Measurements from ENCODE around the gene ACER3.
"Not testable (repeated sequence)": the region's sequence is repeated elsewhere in the genome, so short reads cannot be mapped to it uniquely, and the experiment has no call there.

ACER3 gene

GRCh38 chr11:76872959-76873827, 12.5 kb downstream of the ACER3 start:
- no peak for DNase-seq (ENCODE audit: low read depth)

DNA sequence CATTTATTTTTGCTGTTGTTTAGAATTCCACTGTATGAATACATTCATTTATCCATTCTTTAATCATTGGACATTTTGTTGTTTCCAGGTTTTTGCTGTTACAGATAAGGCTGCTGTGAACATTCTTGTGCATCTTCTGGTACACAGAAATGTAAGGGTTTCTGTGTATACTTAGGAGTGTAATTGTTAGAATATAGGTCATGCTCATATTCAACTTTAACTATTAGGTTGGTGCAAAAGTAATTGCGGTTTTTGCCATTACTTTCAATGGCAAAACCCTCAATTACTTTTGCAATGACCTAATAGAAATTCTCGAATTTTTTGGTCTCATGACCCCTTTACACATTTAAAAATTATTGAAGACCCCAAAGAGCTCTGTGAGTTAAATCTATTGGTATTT, 17.3 kb downstream of the ACER3 start:
- DNase-seq (ENCODE audit: low read depth) = no peak

DNA sequence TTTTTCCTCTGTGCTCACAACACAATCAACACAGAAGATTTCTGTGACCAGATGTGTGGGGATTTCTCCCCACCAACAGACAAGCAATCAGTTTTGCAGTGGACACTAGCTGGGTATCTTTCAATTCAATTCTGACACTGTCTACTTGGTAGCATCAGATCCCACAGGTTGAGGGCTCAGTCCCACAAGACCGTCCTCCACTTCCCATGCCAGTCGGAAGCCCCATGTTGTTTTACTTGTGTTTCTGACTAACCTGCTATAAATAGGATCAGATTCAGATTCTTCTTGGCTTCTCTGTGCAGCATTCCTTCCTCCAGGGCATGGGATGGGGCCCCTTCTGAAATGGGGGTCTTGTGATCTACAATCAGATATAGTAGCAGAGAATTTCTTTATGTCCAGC, 19.6 kb downstream of the ACER3 start:
- DNase-seq (ENCODE audit: low read depth) = no peak

DNA sequence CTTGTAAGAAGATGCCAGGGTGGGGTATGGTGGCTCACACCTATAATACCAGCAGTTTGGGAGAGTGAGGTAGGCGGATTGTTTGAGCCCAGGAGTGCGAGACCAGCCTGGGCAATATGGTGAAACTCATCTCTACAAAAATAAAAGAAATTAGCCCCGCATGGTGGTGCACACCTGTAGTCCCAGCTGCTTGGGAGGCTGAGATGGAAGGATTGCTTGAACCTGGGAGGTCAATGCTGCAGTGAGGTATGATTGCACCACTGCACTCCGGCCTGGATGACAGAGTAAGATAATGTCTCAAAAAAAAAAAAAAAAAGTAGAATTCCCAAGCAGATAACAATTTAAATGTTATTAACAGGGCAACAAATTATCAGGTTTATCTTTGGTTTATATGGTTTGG, 20.2 kb downstream of the ACER3 start:
- DNase-seq (ENCODE audit: low read depth) = no peak

DNA sequence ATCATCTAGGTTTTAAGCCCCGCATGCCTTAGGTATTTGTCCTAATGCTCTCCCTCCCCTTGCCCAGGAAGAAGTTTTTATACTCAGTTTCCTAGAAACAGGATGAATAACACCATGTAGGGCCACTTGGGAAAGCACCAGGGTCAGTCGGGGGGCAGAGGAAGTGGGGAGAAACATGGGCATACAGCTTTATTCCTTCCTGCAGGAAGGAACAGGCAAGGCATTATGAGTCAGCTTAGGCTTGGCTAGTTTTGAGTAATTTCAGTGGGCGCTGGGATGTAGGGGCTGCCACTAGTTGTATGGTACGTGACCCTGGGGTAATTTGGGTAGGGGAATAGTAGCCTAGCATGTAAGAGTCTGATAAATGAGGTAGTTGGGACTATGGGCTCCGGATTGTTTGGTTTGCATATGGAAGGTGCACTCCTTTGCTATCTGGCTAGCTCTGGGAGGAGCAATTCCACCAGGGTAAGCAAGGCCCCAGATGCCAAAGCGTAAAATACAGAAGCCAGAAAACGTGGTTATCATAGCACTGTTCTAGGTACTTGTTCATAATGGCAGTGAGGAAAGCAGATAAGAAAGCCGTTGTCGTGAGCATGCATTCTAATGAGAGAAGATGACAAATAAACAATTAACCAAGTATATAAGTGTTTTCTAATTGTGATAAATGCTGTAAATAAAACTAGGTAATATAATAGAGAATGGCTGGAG, 24.8 kb downstream of the ACER3 start:
- no peak for DNase-seq (ENCODE audit: low read depth)

DNA sequence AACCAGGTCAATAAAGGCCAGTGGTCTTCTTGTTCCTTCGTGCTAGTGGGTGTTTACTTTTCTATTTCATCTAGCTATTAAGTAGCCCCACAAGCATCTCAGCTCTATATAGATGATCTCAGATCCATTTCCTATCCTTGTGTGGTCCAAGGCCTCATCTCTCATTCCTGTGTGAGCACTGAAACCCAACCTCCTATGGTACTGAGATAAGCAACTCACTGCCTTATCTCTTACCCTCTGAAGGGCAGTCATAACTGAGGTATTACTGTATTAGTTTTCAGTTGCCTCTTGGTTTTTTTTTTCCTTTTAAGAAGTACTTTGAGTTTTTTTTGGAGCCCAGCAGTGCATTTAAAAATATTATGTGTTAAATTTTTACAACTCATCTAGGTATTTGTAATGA, 28.3 kb downstream of the ACER3 start:
- DNase-seq (ENCODE audit: low read depth) = no peak

GRCh38 chr11:76889411-76889975, 28.8 kb downstream of the ACER3 start:
- no peak for DNase-seq (ENCODE audit: low read depth)

DNA sequence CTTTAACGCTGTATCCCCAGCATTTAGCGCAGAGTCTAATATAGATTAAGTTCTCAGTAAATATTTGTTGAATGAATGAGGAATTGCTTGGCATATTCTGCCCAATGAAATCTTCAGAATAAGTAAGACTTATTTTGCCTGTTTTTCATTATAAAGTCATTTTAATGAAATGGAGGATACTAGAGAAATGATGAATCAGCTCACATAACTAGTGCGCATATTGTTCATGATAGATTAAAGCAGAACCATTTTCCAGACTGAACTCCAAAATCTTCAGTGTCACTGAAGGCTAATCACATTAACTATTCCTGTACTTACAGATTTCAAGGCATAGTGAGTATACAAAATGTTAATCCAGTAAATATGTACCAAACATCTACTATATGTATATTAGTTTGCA, 29.6 kb downstream of the ACER3 start:
- DNase-seq (ENCODE audit: low read depth) = no peak

GRCh38 chr11:76891285-76891684, 30.6 kb downstream of the ACER3 start:
- DNase-seq (ENCODE audit: low read depth) = no peak

GRCh38 chr11:76891793-76892192, 31.1 kb downstream of the ACER3 start:
- no peak for DNase-seq (ENCODE audit: low read depth)

DNA sequence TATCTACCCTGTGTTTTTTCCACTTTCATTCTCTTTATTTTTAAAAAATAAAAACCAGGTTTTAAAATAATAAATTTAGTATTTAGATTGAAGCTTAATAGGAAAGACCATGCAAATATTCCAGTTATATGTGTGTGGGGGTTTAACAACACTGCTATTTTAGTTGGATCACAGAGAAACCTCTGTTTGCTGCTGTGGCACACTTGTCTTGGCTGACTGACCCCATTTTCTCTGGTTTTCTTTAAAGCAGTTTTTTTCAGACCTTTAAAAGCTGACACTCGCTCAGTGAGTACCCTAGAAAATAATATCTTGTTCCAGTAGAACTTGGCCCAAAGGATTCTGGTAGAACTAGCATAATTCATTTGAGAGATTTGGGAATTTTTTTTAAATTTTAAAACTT, 31.6 kb downstream of the ACER3 start:
- no peak for DNase-seq (ENCODE audit: low read depth)

GRCh38 chr11:76897233-76897632, 36.5 kb downstream of the ACER3 start:
- DNase-seq (ENCODE audit: low read depth) = no peak

- DNase-seq (ENCODE audit: low read depth) = no peak
Observed at GRCh38 chr11:76901144-76901543, 40.4 kb downstream of the ACER3 start.

GRCh38 chr11:76901622-76902021, 40.9 kb downstream of the ACER3 start:
- not testable (repeated sequence) for DNase-seq (ENCODE audit: low read depth)

DNA sequence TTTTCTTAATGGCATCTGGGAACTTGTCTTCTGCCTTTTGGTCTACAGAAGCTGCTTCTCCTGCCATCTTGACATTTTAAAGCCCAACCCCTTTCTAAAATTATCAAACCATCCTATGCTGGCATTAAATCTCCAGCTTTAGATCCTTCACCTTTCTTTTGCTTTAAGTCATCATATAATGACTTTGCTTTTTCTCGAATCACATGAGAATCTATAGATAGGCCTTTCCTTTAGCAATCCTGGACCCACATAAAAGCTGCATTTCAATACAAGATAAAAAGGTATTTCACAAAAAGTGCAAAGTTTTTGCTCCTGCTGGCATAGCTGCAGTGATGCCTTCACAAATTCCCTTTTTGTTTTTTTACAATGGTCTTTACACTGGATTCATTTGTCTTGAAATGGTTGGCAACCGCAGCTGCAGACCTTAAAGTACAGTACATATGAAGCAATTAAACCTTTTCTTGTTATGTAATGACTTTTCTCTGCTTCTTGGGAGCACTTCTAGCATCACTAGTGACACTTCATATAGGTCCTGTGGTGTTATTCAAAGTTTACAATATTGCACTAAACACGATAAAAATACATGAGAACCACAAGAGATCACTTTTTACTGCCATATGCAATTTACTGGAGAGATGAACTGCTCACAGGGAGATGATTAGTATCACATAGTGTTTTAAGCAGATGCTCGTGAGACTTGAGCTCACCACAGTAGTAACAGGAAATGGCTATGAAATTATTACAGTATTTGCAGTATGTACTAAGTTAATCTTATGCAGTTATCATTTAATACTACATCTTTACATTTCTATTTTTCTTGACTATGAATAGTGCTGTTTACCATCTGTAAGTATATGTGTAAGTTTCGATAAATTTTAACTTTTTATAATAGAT, 41.6 kb downstream of the ACER3 start:
- DNase-seq (ENCODE audit: low read depth) = no peak

DNA sequence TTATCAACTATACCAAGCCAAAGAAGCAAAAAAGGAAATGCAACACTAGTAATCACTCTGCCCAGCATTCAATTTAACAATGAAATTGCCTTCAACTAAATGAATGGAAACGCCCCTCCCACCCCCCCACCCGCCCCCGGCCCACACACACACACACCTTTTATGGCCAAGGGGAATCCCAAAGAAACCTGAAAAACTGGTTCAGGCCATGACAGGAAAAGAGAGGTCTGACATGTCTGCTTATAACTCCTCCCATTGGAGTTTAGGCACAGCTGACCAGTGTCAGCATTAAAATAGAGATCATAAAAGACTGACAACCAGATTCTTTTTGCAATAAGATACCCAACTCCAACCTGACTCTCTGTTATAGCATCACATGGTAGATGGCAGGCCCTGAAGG, 42.6 kb downstream of the ACER3 start:
- no peak for DNase-seq (ENCODE audit: low read depth)

- DNase-seq (ENCODE audit: low read depth) = no peak
Observed at GRCh38 chr11:76910620-76911414, 50.1 kb downstream of the ACER3 start.

GRCh38 chr11:76911415-76911808, 50.7 kb downstream of the ACER3 start:
- no peak for DNase-seq (ENCODE audit: low read depth)

- DNase-seq (ENCODE audit: low read depth) = no peak
Observed at GRCh38 chr11:76916712-76917111, 56.0 kb downstream of the ACER3 start.

GRCh38 chr11:76918941-76919386, 58.2 kb downstream of the ACER3 start:
- peak; percentile 70 for DNase-seq (ENCODE audit: low read depth)

DNA sequence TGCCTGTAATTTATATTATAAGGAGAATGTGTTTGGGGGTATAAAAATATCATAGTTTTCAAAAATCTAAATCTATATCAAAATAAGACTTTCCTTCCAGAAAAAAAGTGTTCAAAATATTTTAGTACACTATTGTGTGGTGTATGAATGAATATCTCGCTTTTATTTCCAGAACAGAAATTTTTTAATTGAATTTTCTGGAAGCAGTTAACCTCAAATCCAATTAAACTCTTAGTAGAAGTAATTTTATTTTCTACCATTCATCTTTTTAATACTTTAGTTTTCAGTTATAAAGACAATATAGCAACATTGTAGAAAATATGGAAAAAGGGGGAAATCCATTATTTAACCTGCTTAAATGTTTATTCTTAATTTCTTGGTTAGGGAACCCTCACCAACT, 58.7 kb downstream of the ACER3 start:
- DNase-seq (ENCODE audit: low read depth) = no peak

All from fibroblast of the conjunctiva (primary cell).